ENCODE measurements around the gene DLG5. TPM values are rescaled to one million over a fixed set of nuclear protein-coding genes. Genes with fewer than 3 reads are reported as not detected.
"Not testable (repeated sequence)": the region's sequence is repeated elsewhere in the genome, so short reads cannot be mapped to it uniquely, and the experiment has no call there.

The DLG5 gene
- total RNA-seq, 2 experiments from 2014 or later = 1.8 to 1.9 TPM

GRCh38 chr10:77782328-77783061 lies 144.1 kb downstream of the DLG5 start:
- ChIA-PET CTCF (no interaction called here), POLR2A (no interaction called here)

GRCh38 chr10:77781451-77782327 lies 144.9 kb downstream of the DLG5 start:
- ChIA-PET POLR2A (no interaction called here), CTCF (no interaction called here)

- POLR2A ChIA-PET = no interaction called here
- CTCF ChIA-PET = no interaction called here
These were observed 146.4 kb downstream of the DLG5 start for GRCh38 chr10:77780180-77780579.

- ChIA-PET POLR2A (no interaction called here), CTCF (no interaction called here)
These were observed 150.1 kb downstream of the DLG5 start for GRCh38 chr10:77776487-77776886.

- POLR2A ChIA-PET = no interaction called here
- CTCF ChIA-PET = no interaction called here
These were observed 151.6 kb downstream of the DLG5 start for GRCh38 chr10:77774940-77775391.

GRCh38 chr10:77773631-77774426 lies 152.7 kb downstream of the DLG5 start:
- ChIA-PET POLR2A (no interaction called here), CTCF (no interaction called here)

- CTCF ChIA-PET, POLR2A ChIA-PET: not testable (repeated sequence)
These were observed 153.5 kb downstream of the DLG5 start for GRCh38 chr10:77772852-77773600.

- CTCF ChIA-PET = no interaction called here
These were observed 154.7 kb downstream of the DLG5 start for GRCh38 chr10:77771851-77772250.

GRCh38 chr10:77771450-77771849 lies 155.1 kb downstream of the DLG5 start:
- ChIA-PET CTCF (no interaction called here), POLR2A (no interaction called here)

More at GRCh38 chr10:77771851-77772250, 154.7 kb downstream of the DLG5 start:
- POLR2A ChIA-PET = no interaction called here

GRCh38 chr10:77770868-77771175 lies 155.7 kb downstream of the DLG5 start:
- ChIA-PET CTCF (no interaction called here), POLR2A (no interaction called here)

- ChIA-PET CTCF (no interaction called here), POLR2A (no interaction called here)
These were observed 156.3 kb downstream of the DLG5 start for GRCh38 chr10:77770081-77770867.

- POLR2A ChIA-PET = no interaction called here
- CTCF ChIA-PET = interaction anchor here (1.6 kb wide), 1 partner anchor 56 kb away, joined by 4 read pairs; no protein-coding TSS in a partner anchor
These were observed 158.5 kb downstream of the DLG5 start for GRCh38 chr10:77768039-77768438.

- ChIA-PET CTCF (no interaction called here), POLR2A (no interaction called here)
These were observed 162.8 kb downstream of the DLG5 start for GRCh38 chr10:77763453-77764430.

- POLR2A ChIA-PET, CTCF ChIA-PET: not testable (repeated sequence)
These were observed 168.1 kb downstream of the DLG5 start for GRCh38 chr10:77758406-77758805.

- CTCF ChIA-PET = no interaction called here
These were observed 170.0 kb downstream of the DLG5 start for GRCh38 chr10:77756319-77757232.

GRCh38 chr10:77746047-77746707 lies 180.4 kb downstream of the DLG5 start:
- ChIA-PET CTCF (no interaction called here), POLR2A (no interaction called here)

More at GRCh38 chr10:77756319-77757232, 170.0 kb downstream of the DLG5 start:
- POLR2A ChIA-PET = no interaction called here
